Fibroblast of skin of abdomen (primary cell): ENCODE measurements around the gene GAB2. TPM values are rescaled to one million over a fixed set of nuclear protein-coding genes. Genes with fewer than 3 reads are reported as not detected.
"Not testable (repeated sequence)": the region's sequence is repeated elsewhere in the genome, so short reads cannot be mapped to it uniquely, and the experiment has no call there.

Experiments
- DNase-seq: peaks from one replicate; pipeline ENCODE4 v3.0.0-alpha.2; 2013
- polyA plus RNA-seq, 2 experiments: library from polyadenylated mRNA; unstranded; fragments of 120-200 nt; gene quantifications; one replicate each; pipeline ENCODE4 v1.2.1, GENCODE V29; 2013; ENCODE audit not compliant: insufficient read length in 2 of 2

Gene GAB2, protein sequence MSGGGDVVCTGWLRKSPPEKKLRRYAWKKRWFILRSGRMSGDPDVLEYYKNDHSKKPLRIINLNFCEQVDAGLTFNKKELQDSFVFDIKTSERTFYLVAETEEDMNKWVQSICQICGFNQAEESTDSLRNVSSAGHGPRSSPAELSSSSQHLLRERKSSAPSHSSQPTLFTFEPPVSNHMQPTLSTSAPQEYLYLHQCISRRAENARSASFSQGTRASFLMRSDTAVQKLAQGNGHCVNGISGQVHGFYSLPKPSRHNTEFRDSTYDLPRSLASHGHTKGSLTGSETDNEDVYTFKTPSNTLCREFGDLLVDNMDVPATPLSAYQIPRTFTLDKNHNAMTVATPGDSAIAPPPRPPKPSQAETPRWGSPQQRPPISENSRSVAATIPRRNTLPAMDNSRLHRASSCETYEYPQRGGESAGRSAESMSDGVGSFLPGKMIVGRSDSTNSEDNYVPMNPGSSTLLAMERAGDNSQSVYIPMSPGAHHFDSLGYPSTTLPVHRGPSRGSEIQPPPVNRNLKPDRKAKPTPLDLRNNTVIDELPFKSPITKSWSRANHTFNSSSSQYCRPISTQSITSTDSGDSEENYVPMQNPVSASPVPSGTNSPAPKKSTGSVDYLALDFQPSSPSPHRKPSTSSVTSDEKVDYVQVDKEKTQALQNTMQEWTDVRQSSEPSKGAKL
- polyA plus RNA-seq (2013, experiment 1 of 2; ENCODE audit: insufficient read length): 7.8 TPM
- polyA plus RNA-seq (2013, experiment 2 of 2; ENCODE audit: insufficient read length): 7.1 TPM

DNA sequence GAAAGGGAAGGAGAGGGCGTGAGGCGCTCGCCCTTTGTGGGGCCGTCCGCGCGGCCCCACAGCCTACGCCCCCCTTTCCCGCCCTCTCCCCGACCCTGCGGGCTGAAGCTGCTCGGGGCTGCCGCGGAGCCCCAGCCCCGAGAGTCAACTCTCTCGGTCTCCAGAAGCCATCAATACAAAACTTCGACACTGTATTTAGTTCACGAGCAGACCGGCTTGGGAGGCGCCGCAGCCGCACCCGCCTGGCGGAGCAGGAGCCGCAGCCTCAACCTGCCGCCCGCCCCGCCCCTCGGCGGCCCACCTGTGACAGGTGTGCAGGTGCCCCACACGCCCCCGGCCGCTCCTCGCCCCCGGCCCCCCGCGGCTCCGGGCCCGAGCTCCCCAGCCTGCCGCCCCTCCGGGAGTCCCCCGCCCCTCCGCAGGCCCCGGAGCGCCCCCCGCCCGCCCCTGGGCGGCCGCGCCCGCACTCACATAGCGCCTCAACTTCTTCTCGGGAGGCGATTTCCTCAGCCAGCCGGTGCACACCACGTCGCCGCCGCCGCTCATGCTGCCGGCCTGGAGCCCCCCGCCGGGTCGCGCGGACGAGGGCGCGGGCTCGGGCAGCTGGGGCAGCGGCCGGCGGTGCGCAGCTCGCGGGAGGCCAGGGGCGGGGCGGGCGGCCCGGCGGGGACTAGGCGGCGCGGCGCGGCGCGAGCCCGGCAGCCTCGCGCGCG, at the start of gene GAB2:
Gene GAB2, minus strand, starts transcription at position 646 of the 713 bp plus-strand sequence. Its CDS starts 100 bp downstream, at position 546.
- no peak for DNase-seq

DNA sequence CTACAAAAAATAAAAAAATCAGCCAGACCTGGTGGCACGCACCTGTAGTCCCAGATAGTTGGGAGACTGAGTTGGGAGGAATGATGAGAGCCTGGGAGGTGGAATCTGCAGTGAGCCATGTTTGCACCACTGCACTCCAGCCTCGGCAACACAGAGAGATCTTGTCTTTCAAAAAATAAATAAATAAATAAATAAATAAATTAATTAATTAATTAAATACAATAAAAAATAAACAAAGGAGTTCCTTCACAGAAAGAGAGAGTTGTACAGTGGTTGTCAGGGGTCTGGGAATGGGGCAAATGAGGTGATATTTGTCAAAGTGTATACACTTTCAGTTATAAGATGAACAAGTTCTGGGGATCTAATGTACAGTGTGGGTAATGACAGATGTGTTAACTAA, 49.8 kb upstream of the GAB2 start:
- no peak for DNase-seq

DNA sequence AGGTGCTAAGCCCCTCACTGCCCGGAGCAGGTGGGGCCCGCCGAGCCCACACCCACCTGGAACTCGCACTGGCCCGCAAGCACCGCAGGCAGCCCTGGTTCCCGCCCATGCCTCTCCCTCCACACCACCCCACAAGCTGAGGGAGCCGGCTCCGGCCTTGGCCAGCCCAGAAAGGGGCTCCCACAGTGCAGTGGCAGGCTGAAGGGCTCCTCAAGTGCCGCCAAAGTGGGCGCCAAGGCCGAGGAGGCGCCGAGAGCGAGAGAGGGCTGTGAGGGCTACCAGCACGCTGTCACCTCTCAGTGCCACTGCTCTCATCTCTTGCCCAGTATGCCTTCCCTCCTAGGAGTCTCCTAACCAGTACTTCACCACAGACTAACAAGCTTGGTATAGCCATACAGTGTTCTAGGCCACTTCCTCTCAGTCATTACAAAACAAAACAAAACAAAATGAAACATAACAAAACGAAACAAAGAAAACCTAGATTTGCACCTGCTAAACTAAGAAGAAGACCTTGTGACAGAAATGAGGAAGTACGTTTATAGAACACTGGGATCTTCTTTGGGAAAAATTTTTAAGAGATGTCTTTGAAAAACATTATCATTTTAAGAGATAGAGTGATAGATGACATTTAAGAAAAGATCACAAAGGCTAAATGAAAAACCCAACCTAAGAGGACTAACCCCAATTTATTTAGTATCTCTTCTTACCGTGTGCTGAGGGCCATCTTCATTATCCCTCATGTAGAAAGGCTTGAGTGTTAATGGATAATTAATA, 47.7 kb upstream of the GAB2 start:
- DNase-seq: no peak

DNA sequence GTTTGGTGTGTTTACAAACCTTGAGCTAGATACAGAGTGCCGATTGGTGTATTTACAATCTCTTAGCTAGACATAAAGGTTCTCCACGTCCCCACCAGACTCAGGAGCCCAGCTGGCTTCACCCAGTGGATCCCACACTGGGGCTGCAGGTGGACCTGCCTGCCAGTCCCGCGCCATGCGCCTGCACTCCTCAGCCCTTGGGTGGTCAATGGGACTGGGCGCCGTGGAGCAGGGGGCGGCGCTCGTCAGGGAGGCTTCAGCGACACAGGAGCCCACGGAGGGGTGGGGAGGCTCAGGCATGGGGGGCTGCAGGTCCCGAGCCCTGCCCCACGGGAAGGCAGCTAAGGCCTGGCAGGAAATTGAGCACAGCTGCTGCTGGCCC, 47.2 kb upstream of the GAB2 start:
- not testable (repeated sequence) for DNase-seq

DNA sequence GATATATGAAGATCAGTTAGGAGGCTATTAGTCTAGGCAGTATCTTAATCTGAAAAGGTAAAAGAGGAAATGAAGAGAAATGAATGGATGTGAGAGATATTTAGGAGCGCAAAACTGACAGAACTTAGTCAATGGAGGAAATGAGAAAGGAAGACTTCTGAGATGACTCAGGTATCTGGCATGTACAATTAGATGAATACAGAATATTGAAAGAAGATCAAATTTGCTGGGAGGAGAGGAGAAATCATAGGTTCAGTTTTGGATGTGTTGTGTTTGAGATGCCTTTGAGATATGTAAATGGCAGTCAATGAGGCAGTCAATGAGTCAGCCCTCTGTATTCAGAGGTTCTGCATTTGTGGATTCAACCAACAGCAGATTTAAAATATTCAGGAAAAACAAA, 42.9 kb upstream of the GAB2 start:
- DNase-seq: peak; percentile 51

DNA sequence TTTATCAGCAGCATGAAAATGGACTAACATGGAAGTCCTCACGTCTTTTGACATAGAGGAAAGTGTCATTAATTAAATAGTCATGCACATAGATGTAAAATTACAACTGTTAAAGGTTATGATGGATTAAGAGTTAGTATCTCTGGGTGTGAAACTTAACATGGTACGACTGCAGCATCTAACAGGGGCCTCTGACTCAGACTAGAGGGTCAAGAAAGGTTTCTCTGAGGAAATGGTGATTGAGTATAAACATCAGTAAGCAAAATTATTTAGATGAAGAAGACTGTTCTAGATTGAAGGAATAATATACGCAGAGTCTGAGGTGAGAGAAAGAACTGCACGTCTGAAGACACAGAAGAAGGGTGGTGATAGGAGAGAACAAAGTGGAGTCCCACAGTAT, 42.1 kb upstream of the GAB2 start:
- DNase-seq: no peak

DNA sequence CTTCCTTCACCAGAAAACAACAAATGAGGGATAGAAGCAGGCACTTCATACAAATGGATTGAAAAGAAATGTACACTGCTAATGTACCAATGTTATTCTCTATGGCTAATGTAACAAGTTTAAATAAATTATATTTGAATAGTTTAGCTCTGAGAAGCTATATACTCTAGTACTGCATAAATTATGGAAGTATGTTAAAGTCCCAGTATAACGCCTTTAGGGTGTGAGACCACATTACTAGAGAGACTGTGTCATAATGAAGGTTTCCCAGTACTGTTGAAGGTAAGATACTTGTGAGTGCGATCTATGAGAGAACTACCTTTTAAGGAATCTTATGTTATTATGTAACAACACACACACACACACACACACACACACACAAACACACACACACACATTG, 39.8 kb upstream of the GAB2 start:
- DNase-seq: no peak

DNA sequence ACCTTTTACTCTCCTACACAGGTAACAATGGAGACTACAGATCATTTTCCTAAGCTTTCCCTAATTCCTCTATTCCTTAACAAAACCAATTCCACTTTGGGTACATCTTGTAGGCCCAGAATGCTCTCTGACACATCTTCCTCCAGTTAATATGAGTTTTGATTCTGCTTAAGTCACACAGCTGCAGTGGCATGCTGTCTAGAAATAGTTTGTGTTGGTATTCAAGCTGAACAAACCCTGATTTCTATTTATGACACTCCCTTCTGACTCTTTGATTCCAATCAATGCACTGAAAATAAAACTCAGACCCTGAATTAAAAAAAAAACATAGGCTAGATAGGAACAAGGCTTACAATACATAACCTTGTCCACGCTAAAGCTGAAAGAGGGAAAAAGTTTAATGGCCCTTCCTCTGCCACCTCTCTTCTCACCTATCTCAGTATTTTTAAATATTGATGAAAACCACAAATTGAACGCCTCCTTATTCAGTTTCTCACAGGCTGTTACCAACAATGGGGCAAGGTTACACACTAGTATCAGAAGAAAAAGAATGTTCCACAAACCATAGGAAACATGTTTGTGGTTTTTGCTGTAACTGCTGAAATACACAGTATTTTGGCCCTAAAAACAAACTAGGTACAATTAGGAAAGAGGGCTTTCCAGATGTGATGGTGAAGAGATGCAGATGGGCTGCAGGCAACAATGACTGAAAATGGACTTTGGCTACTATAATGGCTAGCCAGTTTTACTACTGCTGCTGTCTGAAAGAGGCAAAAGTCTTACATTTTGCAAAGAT, 35.7 kb upstream of the GAB2 start:
- peak; percentile 17 for DNase-seq

DNA sequence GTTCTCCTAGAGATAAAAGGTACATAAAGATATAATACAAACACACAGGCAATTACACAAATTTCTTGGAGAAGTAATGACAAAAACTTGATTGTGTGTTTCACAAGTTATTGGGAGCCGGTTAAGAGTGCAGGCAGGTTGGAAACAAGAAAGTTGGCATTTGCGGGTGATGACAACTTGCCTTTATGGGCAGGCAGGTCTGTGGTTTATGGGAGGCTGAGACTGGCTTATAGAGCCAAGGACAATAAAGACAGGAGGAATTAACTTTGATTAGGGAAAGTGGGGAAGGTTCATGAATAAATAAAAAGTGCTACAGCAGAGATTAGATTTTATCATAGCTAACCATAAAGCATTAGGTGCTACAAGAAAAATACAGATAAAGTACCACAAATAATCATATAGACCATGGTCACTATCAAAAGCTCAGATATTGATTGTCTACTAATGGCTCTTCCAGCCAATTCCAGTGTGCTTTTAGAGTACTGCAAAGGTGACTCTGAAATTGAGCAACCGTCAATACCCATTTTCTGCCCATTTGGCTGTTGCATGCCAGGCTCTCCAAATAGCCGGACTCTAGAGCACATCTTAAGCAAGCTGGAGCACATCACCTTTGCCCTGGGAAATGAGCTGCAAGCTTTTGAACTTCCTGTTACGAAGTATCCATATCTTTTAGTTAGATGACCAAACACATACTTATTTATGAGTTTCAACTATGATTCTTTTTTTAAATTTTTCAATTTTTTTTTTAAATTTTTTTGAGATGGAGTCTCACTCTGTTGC, 33.9 kb upstream of the GAB2 start:
- no peak for DNase-seq

DNA sequence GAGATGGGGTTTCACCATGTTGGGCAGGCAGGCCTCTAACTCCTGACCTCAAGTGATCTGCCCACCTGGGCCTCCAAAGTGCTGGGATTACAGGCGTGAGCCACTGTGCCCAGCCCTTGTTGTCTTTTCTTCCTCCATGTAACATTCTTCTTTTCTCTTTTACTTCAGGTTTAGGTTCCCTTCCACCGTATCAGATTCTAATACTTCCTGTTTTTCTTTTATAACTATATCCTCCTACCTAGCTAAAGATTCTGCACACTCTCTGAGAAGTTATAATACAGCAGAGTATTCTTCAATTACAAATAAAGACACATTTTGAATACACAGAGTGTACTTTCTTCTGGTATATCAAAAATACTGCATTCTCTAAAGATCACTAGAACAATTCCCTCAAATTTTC, 33.2 kb upstream of the GAB2 start:
- DNase-seq: no peak

DNA sequence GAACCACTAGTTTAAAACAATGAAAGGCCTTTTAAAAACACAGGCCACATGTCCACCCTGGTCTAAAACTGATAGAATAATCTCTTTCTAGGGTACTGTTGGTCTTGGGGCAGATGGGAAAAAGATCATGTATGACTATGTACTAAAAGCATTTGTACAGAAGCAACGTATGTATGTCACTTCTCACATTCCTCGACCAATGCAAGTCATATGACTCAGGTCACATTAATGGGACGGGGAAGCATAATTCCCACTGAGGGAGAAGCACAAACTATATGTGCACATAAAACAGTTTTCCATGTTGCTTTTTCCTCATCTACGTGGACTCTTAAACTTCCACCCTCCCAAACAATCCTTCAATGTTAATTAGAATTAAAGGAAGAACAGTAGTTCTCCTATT, 32.2 kb upstream of the GAB2 start:
- DNase-seq: peak; percentile 61

DNA sequence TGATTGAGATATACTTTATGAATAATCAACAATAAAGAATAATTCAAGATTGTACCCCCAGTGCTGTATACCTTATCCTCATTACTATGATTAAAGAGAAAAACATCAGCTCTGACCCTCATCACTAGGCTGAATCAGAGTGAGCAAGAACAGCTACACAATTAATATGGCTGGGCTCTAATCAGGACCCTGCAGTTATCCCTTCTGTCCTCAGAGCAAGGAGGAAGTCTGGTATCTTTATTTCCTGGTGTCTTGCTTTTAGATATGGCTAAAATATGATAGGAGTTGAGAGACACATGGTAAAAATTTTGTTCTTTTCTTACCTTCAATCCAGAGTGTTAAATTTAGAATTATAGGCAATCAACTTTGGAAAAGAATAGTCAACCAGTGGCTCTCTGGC, 28.6 kb upstream of the GAB2 start:
- no peak for DNase-seq

DNA sequence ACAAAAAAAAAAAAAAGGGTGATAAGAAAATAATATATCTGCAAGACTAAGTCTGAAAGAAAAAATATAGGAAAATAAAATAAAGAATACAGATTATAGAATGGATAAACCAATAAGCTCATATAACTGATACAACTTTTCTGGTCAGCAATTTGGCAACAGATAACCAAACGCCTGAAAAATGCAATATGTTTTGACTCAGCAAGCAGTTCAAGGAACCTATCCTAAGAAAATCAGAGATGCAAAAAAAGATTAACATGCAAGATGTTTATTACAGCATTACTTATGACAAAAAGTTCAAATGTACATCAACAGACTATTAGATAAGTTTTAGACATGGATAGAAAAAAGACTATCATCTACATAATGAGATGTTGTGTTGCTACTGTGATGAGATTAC, 27.1 kb upstream of the GAB2 start:
- DNase-seq: no peak

DNA sequence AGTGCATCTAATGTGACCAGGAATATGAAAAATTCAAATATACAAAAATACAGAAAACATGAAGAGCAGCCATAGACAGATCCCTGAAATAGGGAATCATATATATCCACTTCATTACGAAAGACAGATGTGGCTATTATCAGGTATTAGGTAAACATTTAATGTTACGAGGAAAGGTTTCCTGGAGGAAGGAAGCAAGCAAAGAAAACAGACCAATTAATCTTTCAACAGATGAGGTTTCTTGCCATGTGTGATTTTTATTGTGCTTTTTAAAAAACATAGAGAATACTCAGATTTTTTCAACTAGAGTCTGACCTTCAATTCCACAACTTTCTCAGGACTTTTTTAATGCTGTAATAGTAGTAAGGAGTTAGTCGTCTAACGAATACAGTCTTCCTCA, 24.3 kb upstream of the GAB2 start:
- DNase-seq: no peak

DNA sequence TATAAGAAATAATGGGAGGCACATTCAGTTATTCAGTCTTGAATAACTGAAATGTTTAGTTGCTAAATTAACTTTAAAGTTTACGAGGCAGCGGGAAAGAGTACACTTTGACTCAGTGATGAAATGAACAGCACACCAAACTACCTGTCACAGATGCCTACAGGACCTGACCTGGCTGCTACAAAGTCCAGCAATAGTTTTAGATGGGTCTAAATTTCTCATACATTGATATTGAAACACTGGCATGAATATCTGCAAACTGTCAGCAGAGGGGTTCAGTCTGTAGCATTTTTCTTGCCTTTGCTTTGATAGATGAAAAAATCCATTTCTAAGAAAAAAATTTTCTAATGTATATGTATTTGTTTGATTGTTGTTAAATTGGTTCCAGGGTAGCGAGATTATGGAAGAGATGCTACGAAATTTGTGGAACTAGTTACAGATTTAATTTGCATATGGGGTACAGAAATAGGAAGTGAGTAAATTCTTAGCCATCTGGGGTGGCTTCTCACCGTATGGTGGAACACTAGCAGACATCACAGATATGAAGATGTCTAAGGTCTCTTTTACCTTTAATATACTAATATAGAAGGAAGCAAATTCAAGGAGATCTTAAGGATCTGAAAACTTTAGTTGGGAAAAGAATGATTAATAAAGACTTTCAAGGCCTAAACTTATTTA, 20.8 kb upstream of the GAB2 start:
- DNase-seq: no peak

DNA sequence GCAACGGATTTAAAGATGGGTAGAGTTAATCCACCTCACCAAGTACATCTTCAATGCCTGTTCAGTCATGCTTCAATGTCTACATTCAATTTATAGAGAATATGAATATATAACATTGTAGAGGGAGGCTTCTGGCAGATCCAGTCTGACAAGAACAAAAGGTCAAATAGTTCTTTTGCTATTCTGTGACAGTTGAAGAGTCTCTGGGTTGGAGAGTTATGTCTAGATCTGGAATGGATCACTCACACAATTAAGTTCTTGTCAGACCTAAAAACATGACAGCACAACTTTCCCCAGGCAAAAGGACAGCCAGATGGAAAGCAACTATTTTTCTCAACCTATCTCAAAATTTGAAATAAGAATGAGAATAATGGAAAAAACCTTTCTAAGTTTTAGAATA, 15.3 kb upstream of the GAB2 start:
- DNase-seq: no peak

DNA sequence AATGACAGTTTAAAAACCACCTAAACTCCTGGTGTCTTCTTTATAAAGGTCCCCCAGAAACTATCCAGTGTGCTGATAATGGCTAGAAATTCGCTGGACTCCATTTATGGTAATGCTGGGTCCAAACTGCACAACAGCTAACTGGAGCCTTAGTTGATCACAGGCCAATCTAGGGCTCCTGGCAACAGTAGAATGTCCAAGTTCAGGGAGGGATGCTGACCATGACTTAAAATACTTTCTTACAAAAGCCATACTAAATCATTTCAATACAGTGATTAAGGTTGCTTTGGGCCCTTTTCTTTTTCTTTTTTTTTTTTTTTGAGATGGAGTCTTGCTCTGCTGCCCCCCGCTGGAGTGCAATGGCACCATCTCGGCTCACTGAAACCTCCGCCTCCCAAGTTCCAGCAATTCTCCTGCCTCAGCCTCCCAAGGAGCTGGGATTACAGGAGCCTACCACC, 14.5 kb upstream of the GAB2 start:
- peak; percentile 34 for DNase-seq

DNA sequence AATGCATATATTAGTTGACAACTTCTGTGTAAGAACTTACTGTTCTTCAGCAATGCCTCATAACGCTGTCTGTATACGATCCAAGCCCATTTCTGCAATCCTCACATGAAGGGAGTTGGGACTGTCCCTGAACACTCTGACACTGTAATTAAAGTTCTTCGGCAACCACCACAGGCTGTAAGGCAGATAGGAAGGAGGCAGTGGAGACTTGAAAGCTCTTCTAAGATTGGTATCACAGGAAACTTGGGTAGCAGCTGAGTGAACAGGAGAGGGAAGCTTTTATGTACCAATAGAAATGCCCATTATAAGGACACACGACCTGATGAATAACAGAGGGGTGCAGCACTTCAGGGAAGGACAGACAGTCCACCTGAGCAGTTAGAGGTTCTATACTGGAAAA, 12.0 kb upstream of the GAB2 start:
- no peak for DNase-seq

DNA sequence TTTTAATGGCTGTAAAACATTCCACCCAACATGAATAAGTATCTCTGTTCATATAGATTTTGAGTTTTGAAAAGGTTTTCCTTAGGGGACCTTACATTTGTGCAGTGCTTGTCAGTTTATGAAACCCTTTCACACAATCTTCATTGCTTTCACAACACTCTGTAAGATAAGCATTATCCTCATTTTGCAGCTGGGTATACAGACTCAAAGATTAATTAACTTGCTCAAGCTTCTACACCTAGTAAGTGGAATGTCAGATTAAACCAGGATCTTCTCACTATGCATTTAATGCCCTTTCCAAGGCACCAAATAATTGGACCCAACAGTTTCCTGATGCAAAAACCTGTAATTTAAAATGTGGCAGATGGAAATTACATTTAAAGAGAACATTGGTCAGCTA, 11.6 kb upstream of the GAB2 start:
- DNase-seq: no peak

DNA sequence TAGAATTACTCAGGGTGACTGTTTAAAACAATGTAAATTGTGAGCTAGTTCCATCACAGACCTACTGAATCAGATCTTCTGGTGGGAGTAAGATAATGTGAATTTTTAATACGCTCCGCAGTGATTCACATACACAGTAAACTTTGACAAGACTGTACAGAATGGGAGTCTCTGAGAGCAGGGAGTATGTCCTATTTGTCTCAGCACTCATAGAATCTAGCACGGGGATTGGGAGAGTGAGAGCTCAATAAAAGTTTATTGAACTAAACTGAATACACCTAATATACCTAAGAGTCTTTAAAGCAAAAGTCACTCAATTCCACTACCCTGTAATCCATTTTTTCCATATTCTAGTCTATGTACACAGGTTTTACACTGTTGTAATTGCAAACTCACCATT, 11.2 kb upstream of the GAB2 start:
- DNase-seq: no peak
